SU-DHL-6 (cell line): ENCODE data around the gene PLD3.

Experiments
- H2AFZ ChIP-seq: fragments of 200-600 bp; sonication (generic); 2 replicates; pipeline ENCODE4 v1.6.1; 2014; ENCODE audit warnings: low read depth, mild to moderate bottlenecking, moderate library complexity, mixed read lengths, antibody characterized with exemption, low read length; ENCODE audit not compliant: severe bottlenecking
- H3F3A ChIP-seq: fragments of 200-600 bp; shearing (Covaris generic); 2 replicates; pipeline ENCODE4 v1.6.0; 2016; ENCODE audit warnings: antibody characterized with exemption, mild to moderate bottlenecking; ENCODE audit not compliant: insufficient read depth
- H3K27ac ChIP-seq: fragments of 200-600 bp; sonication (generic); 2 replicates; pipeline ENCODE4 v1.5.1; 2016; ENCODE audit warnings: low read depth, mild to moderate bottlenecking, low read length, moderate library complexity, mixed read lengths
- H3K27me3 ChIP-seq: fragments of 200-600 bp; sonication (generic), shearing (Covaris generic); 2 replicates; pipeline ENCODE4 v1.6.0; 2014; ENCODE audit warnings: mild to moderate bottlenecking, low read length
- H3K36me3 ChIP-seq: fragments of 200-600 bp; sonication (generic); 2 replicates; pipeline ENCODE4 v1.6.1; 2014; ENCODE audit warnings: mild to moderate bottlenecking, low read length, mixed read lengths
- H3K4me2 ChIP-seq: fragments of 300-600, 200-600 bp; shearing (Covaris generic), sonication (generic); 2 replicates; pipeline ENCODE4 v1.6.0; 2014; ENCODE audit warnings: low read length, low read depth, mild to moderate bottlenecking; ENCODE audit not compliant: poor library complexity, severe bottlenecking
- H3K4me3 ChIP-seq: fragments of 200-600 bp; sonication (generic); 2 replicates; pipeline ENCODE4 v1.5.1; 2014; ENCODE audit warnings: antibody characterized with exemption, low read length, mild to moderate bottlenecking, mixed read lengths; ENCODE audit not compliant: insufficient read depth, poor library complexity, severe bottlenecking
- H3K79me2 ChIP-seq: fragments of 200-600 bp; sonication (generic); 2 replicates; pipeline ENCODE4 v1.6.1; 2014; ENCODE audit warnings: mild to moderate bottlenecking, low read length, moderate library complexity; ENCODE audit not compliant: insufficient read depth
- H3K9ac ChIP-seq: fragments of 200-600 bp; sonication (generic); 2 replicates; pipeline ENCODE4 v1.7.0; 2014; ENCODE audit warnings: mild to moderate bottlenecking, low read length
- H3K9me2 ChIP-seq: fragments of 200-600 bp; sonication (generic); replicated peaks from 2 replicates; pipeline ENCODE4 v1.6.1; 2014; ENCODE audit warnings: low read length; ENCODE audit not compliant: insufficient read depth
- H3K9me3 ChIP-seq: fragments of 200-600 bp; sonication (generic); 2 replicates; pipeline ENCODE4 v1.6.1; 2014; ENCODE audit warnings: low read length, mixed read lengths; ENCODE audit not compliant: insufficient read depth
- H4K20me1 ChIP-seq: fragments of 200-600 bp; sonication (generic); 2 replicates; pipeline ENCODE4 v1.6.1; 2014; ENCODE audit warnings: low read depth, mild to moderate bottlenecking, antibody characterized with exemption, low read length, moderate library complexity, mixed read lengths
- CTCF ChIP-seq: fragments of 200-600 bp; sonication (generic); IDR thresholded peaks from one replicate; pipeline ENCODE4 v1.5.1; 2017; ENCODE audit warnings: antibody characterized with exemption, mild to moderate bottlenecking, low read length, moderate library complexity; ENCODE audit not compliant: insufficient read depth, poor library complexity, severe bottlenecking
- EZH2phosphoT487 ChIP-seq: fragments of 200-600 bp; sonication (generic), shearing (Covaris generic); conservative IDR thresholded peaks from 2 replicates; pipeline ENCODE4 v1.6.1; 2018; ENCODE audit warnings: mild to moderate bottlenecking, antibody characterized with exemption, low read length, moderate library complexity, mixed read lengths

Gene PLD3

DNA sequence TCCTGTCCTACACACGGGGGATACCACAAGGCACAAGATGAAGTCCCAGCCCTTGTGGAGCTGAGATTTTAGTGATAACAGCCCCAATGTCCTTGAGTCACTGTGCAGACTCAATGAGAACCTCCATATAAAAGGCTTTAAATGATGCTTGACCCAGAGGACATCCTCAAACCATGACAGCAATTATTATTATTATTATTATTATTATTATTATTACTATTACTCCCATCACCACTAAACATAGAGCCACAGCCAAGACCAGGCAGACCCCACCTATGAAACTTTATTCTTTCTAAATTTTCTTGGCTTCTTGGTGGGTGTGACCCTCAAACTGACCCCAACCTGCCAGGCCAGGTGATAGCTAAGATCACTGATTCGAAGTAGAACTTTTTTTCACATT, 11.4 kb upstream of the PLD3 start:
- H3F3A ChIP-seq, result no peaks in the 10 kb centered on the region
- H3K27ac ChIP-seq, result no peak overlapping the region
- no peak overlapping the region for H3K4me3 ChIP-seq
- no peak overlapping the region for H2AFZ ChIP-seq
- H3K4me2 ChIP-seq, result no peak overlapping the region
- peaks cover 9% of the 10 kb centered on the region; the same call in 1 of the 2 replicates for H3K36me3 ChIP-seq
- H4K20me1 ChIP-seq, result no peaks in the 10 kb centered on the region; the same call in 1 of the 2 replicates
- H3K9ac ChIP-seq, result no peak overlapping the region
- peaks cover 9% of the 10 kb centered on the region; the same call in 1 of the 2 replicates for H3K79me2 ChIP-seq
- no peaks in the 10 kb centered on the region for H3K9me2 ChIP-seq
- TF ChIP-seq CTCF (no peak), EZH2phosphoT487 (no peak)
- no peaks in the 10 kb centered on the region for H3K27me3 ChIP-seq
- no peaks in the 10 kb centered on the region for H3K9me3 ChIP-seq

DNA sequence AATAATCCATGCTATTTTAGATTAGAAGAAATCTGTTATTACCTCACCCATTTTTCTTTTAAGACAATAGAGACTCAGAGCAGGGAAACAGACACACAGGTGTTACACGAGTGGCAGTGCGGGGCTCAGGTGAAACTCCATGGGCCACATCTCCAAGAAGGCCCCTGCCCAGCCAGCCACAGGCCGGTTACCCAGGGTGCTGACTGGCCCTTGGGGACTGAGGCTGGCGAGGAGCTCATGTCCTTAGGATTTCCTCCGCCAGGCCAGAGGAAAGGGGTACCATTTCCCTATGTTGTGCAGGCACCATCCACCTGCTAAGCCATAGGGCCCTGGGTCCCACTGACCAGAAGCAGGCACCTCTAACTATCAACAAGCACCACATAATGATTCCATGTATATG, 10.9 kb upstream of the PLD3 start:
- Histone ChIP-seq H3K27ac (no peak overlapping the region), H3K4me2 (no peak overlapping the region), H3K9me2 (no peaks in the 10 kb centered on the region), H3K27me3 (no peaks in the 10 kb centered on the region), H4K20me1 (no peaks in the 10 kb centered on the region; the same call in 1 of the 2 replicates), H3K9me3 (no peaks in the 10 kb centered on the region), H3F3A (no peaks in the 10 kb centered on the region), H3K36me3 (peaks cover 8% of the 10 kb centered on the region; the same call in 1 of the 2 replicates), H3K4me3 (no peak overlapping the region), H2AFZ (no peak overlapping the region), H3K79me2 (peaks cover 9% of the 10 kb centered on the region; the same call in 1 of the 2 replicates), H3K9ac (no peak overlapping the region)
- TF ChIP-seq EZH2phosphoT487 (no peak), CTCF (no peak)

- Histone ChIP-seq H4K20me1 (no peaks in the 10 kb centered on the region; the same call in 1 of the 2 replicates), H3K27ac (no peak overlapping the region), H3K4me2 (no peak overlapping the region), H3K9ac (no peak overlapping the region), H3K9me2 (no peaks in the 10 kb centered on the region), H3K4me3 (no peak overlapping the region), H3K36me3 (no peaks in the 10 kb centered on the region), H3K79me2 (peaks cover 12% of the 10 kb centered on the region; the same call in 1 of the 2 replicates), H2AFZ (no peak overlapping the region), H3F3A (no peaks in the 10 kb centered on the region), H3K9me3 (no peaks in the 10 kb centered on the region), H3K27me3 (no peaks in the 10 kb centered on the region)
- no peak for TF ChIP-seq CTCF
- TF ChIP-seq EZH2phosphoT487, result no peak
Observed at GRCh38 chr19:40339018-40339728, 9.3 kb upstream of the PLD3 start.
